AG04450 (cell line): ENCODE data around the gene MROH2A. TPM values are rescaled to one million over a fixed set of nuclear protein-coding genes. Genes with fewer than 3 reads are reported as not detected.

Experiments used
- CTCF ChIA-PET: fragments of 300-600, 350-600 bp; formaldehyde crosslinking; extraction: SDS; loops from one replicate; lab custom pipeline; 2022; ENCODE audit warnings: antibody characterized with exemption, inconsistent platforms; lab: Charles Lee
- POLR2A ChIA-PET: fragments of 350-600 bp; formaldehyde crosslinking; extraction: SDS; loops from one replicate; lab custom pipeline; 2021; ENCODE audit warnings: antibody characterized with exemption, inconsistent platforms; lab: Yijun Ruan, JAX
- DNase-seq: peaks from one replicate; pipeline ENCODE4 v3.0.0-alpha.2; 2011; ENCODE audit warnings: low read depth, low spot score
- H3K27ac ChIP-seq: one replicate; pipeline ENCODE4 v1.5.1; 2012; ENCODE audit warnings: low read depth, low read length, control low read depth
- H3K27me3 ChIP-seq: one replicate; pipeline ENCODE4 v1.6.0; 2012; ENCODE audit warnings: low read length; ENCODE audit not compliant: control insufficient read depth, insufficient read depth
- H3K4me3 ChIP-seq: 2 replicates; pipeline ENCODE4 v1.5.1; 2011; ENCODE audit warnings: mild to moderate bottlenecking, low read depth, low read length, control low read depth
- H3K9me3 ChIP-seq: 2 replicates; pipeline ENCODE4 v1.5.1; 2012; ENCODE audit warnings: low read length; ENCODE audit not compliant: control insufficient read depth, insufficient read depth
- CTCF ChIP-seq: IDR thresholded peaks from 2 replicates; pipeline ENCODE4 v1.5.1; 2011; ENCODE audit warnings: low read depth, low read length, control low read depth, inconsistent platforms
- polyA plus RNA-seq: library from polyadenylated mRNA; depleted of rRNA; stranded (reverse); fragments of >200 nt; gene quantifications from 2 replicates; pipeline ENCODE4 v1.2.3, GENCODE V29; 2011

The MROH2A gene
- polyA plus RNA-seq, 1 experiment: not detected

GRCh38 chr2:233845301-233846060, 67.4 kb downstream of the MROH2A start:
- CTCF ChIA-PET: interaction anchor here (2.3 kb wide), 1 partner anchor 12 kb away, joined by 11 read pairs; no protein-coding TSS in a partner anchor
- H3K4me3 ChIP-seq: no peak overlapping the region
- no peaks in the 10 kb centered on the region for H3K9me3 ChIP-seq
- TF ChIP-seq CTCF: no peak
- no peak overlapping the region for H3K27ac ChIP-seq
- no peak for DNase-seq
- H3K27me3 ChIP-seq: no peaks in the 10 kb centered on the region
- POLR2A ChIA-PET: no interaction called here

GRCh38 chr2:233846387-233847247, 68.5 kb downstream of the MROH2A start:
- no peak for TF ChIP-seq CTCF

GRCh38 chr2:233847248-233847898, 69.2 kb downstream of the MROH2A start:
- DNase-seq: no peak
- no peak for TF ChIP-seq CTCF
- Histone ChIP-seq H3K4me3 (no peak overlapping the region), H3K27ac (no peak overlapping the region), H3K27me3 (no peaks in the 10 kb centered on the region), H3K9me3 (no peaks in the 10 kb centered on the region)
- CTCF ChIA-PET: no interaction called here
- POLR2A ChIA-PET: no interaction called here

More at GRCh38 chr2:233846387-233847247, 68.5 kb downstream of the MROH2A start:
- no peaks in the 10 kb centered on the region for H3K27me3 ChIP-seq
- H3K9me3 ChIP-seq: no peaks in the 10 kb centered on the region
- no peak overlapping the region for H3K27ac ChIP-seq
- no peak for DNase-seq
- ChIA-PET POLR2A (no interaction called here), CTCF (no interaction called here)
- H3K4me3 ChIP-seq: no peak overlapping the region

GRCh38 chr2:233848276-233848675, 70.1 kb downstream of the MROH2A start:
- ChIA-PET CTCF (no interaction called here), POLR2A (no interaction called here)
- H3K27me3 ChIP-seq: no peaks in the 10 kb centered on the region
- no peak for DNase-seq
- TF ChIP-seq CTCF: no peak
- H3K9me3 ChIP-seq: no peaks in the 10 kb centered on the region
- no peak overlapping the region for H3K4me3 ChIP-seq
- no peak overlapping the region for H3K27ac ChIP-seq
